Osteoblast (primary cell): ENCODE data around the gene QRICH1. TPM values are rescaled to one million over a fixed set of nuclear protein-coding genes. Genes with fewer than 3 reads are reported as not detected.

Experiments
- DNase-seq: peaks from one replicate; pipeline ENCODE4 v3.0.0; 2011; ENCODE audit warnings: low spot score, mixed read lengths; ENCODE audit not compliant: insufficient read length; ENCODE audit errors: missing footprints
- H2AFZ ChIP-seq: 2 replicates; pipeline ENCODE4 v1.6.0; 2011; ENCODE audit warnings: mild to moderate bottlenecking, low read length
- H3K27ac ChIP-seq: 2 replicates; pipeline ENCODE4 v1.5.1; 2011; ENCODE audit warnings: mild to moderate bottlenecking, low read depth, low read length, moderate library complexity
- H3K27me3 ChIP-seq: 2 replicates; pipeline ENCODE4 v1.6.0; 2012; ENCODE audit warnings: mild to moderate bottlenecking, control low read depth, inconsistent platforms, low read length, moderate library complexity; ENCODE audit not compliant: insufficient read depth
- H3K36me3 ChIP-seq: 2 replicates; pipeline ENCODE4 v1.5.1; 2011; ENCODE audit warnings: mild to moderate bottlenecking, low read length, control low read depth, moderate library complexity; ENCODE audit not compliant: insufficient read depth
- H3K4me1 ChIP-seq: 2 replicates; pipeline ENCODE4 v1.5.1; 2011; ENCODE audit warnings: mild to moderate bottlenecking, low read length, control low read depth, moderate library complexity; ENCODE audit not compliant: insufficient read depth
- H3K4me2 ChIP-seq: 2 replicates; pipeline ENCODE4 v1.6.0; 2011; ENCODE audit warnings: mild to moderate bottlenecking, low read length; ENCODE audit not compliant: insufficient read depth
- H3K4me3 ChIP-seq: fragments of 200-600 bp; sonication (generic); 3 replicates; pipeline ENCODE4 v1.5.1; 2012; ENCODE audit warnings: mild to moderate bottlenecking, low read length, inconsistent platforms; ENCODE audit not compliant: insufficient read depth
- H3K79me2 ChIP-seq: 2 replicates; pipeline ENCODE4 v1.6.0; 2012; ENCODE audit warnings: mild to moderate bottlenecking, low read length, control low read depth, inconsistent platforms; ENCODE audit not compliant: insufficient read depth
- H3K9me3 ChIP-seq: 2 replicates; pipeline ENCODE4 v1.5.1; 2011; ENCODE audit warnings: low read depth, low read length, control low read depth
- H4K20me1 ChIP-seq: 2 replicates; pipeline ENCODE4 v1.6.0; 2012; ENCODE audit warnings: mild to moderate bottlenecking, low read length, control low read depth; ENCODE audit not compliant: insufficient read depth
- total RNA-seq: library from RNA; depleted of rRNA; stranded (reverse); fragments of >200 nt; gene quantifications from 2 replicates; pipeline ENCODE4 v1.2.3, GENCODE V29; 2012
- TF ChIP-seq, protein P1 (sequence below): IDR thresholded peaks from 2 replicates; pipeline ENCODE4 v1.5.1; 2011; ENCODE audit warnings: mild to moderate bottlenecking, low read depth, low read length, moderate library complexity; ENCODE audit errors: extremely low read depth

Gene QRICH1
- total RNA-seq, 1 donor = 167 TPM

GRCh38 chr3:49076116-49076515 lies 17.8 kb downstream of the QRICH1 start:
- H3K27ac ChIP-seq = no peak overlapping the region
- H4K20me1 ChIP-seq = peaks cover 15% of the 10 kb centered on the region
- H3K4me1 ChIP-seq = no peaks in the 10 kb centered on the region
- H2AFZ ChIP-seq = no peak overlapping the region
- no peak for DNase-seq
- H3K4me2 ChIP-seq = no peak overlapping the region
- TF ChIP-seq, protein P1, sequence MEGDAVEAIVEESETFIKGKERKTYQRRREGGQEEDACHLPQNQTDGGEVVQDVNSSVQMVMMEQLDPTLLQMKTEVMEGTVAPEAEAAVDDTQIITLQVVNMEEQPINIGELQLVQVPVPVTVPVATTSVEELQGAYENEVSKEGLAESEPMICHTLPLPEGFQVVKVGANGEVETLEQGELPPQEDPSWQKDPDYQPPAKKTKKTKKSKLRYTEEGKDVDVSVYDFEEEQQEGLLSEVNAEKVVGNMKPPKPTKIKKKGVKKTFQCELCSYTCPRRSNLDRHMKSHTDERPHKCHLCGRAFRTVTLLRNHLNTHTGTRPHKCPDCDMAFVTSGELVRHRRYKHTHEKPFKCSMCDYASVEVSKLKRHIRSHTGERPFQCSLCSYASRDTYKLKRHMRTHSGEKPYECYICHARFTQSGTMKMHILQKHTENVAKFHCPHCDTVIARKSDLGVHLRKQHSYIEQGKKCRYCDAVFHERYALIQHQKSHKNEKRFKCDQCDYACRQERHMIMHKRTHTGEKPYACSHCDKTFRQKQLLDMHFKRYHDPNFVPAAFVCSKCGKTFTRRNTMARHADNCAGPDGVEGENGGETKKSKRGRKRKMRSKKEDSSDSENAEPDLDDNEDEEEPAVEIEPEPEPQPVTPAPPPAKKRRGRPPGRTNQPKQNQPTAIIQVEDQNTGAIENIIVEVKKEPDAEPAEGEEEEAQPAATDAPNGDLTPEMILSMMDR = no peak
- H3K36me3 ChIP-seq = peaks cover 65% of the 10 kb centered on the region
- H3K9me3 ChIP-seq = no peaks in the 10 kb centered on the region
- peaks cover 74% of the 10 kb centered on the region for H3K79me2 ChIP-seq
- no peaks in the 10 kb centered on the region for H3K27me3 ChIP-seq
- no peak overlapping the region for H3K4me3 ChIP-seq

DNA sequence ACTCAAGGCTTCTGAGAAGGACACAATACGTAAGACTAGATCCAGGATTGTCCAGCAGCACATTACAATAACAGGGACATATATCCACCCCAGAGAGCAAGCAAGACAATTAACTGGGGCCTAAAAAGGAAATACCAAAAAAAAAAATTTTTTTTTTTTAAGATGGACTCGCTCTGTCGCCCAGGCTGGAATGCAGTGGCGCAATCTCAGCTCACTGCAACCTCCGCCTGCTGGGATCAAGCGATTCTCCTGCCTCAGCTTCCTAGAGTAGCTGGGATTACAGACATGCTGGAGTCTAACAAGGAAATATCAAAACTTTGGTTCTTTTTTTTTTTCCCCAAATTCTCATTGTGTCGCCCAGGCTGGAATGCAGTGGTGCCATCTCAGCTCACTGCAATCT lies 35.9 kb downstream of the QRICH1 start:
- no peak overlapping the region for H2AFZ ChIP-seq
- no peak overlapping the region for H3K4me3 ChIP-seq
- H3K36me3 ChIP-seq = peaks cover 53% of the 10 kb centered on the region
- no peak overlapping the region for H3K27ac ChIP-seq
- no peaks in the 10 kb centered on the region for H3K9me3 ChIP-seq
- peaks cover 39% of the 10 kb centered on the region for H3K79me2 ChIP-seq
- H3K4me2 ChIP-seq = no peak overlapping the region
- H3K27me3 ChIP-seq = no peaks in the 10 kb centered on the region
- H3K4me1 ChIP-seq = no peaks in the 10 kb centered on the region
- H4K20me1 ChIP-seq = peaks cover 25% of the 10 kb centered on the region
- no peak for DNase-seq
- TF ChIP-seq, protein P1 = no peak

GRCh38 chr3:49057268-49057667 lies 36.6 kb downstream of the QRICH1 start:
- Histone ChIP-seq H3K36me3 (peaks cover 55% of the 10 kb centered on the region), H3K4me1 (no peaks in the 10 kb centered on the region), H3K27ac (no peak overlapping the region), H4K20me1 (peaks cover 25% of the 10 kb centered on the region), H2AFZ (no peak overlapping the region), H3K27me3 (no peaks in the 10 kb centered on the region), H3K9me3 (no peaks in the 10 kb centered on the region), H3K4me2 (no peak overlapping the region), H3K4me3 (no peak overlapping the region), H3K79me2 (peaks cover 38% of the 10 kb centered on the region)
- DNase-seq = no peak
- TF ChIP-seq, protein P1 = no peak

- Histone ChIP-seq H3K4me2 (no peak overlapping the region), H4K20me1 (peaks cover 24% of the 10 kb centered on the region), H3K27me3 (no peaks in the 10 kb centered on the region), H3K9me3 (no peaks in the 10 kb centered on the region), H3K4me3 (no peak overlapping the region), H3K79me2 (peaks cover 42% of the 10 kb centered on the region), H3K36me3 (peaks cover 52% of the 10 kb centered on the region), H2AFZ (no peak overlapping the region), H3K27ac (no peak overlapping the region), H3K4me1 (no peaks in the 10 kb centered on the region)
- DNase-seq = no peak
- TF ChIP-seq, protein P1 = no peak
Observed at GRCh38 chr3:49054344-49054862, 39.5 kb downstream of the QRICH1 start.
